NOMO-1 treated with DMSO at 0.1 percent for 48 hours (cell line): ENCODE measurements around the gene RILPL2.
"Not testable (repeated sequence)": the region's sequence is repeated elsewhere in the genome, so short reads cannot be mapped to it uniquely, and the experiment has no call there.

Experiments
- DNase-seq: peaks from one replicate; lab custom pipeline; 2025; ENCODE audit not compliant: unreplicated experiment; lab: John Stamatoyannopoulos, UW

RILPL2 gene

DNA sequence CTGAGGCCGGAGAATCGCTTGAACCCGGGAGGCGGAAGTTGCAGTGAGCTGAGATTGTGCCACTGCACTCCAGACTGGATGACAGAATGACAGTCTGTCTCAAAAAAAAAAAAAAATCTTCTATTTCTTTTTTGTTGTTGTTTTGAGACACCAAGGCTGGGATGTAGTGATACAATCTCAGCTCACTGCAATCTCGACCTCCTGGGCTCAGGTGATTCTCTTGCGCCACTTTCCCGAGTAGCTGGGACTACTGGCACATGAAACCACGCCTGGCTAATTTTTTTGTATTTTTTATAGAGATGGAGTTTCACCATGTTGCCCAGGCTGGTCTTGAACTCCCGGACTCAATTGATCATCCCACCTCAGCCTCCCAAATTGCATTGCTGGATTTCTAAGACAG lies 14.2 kb upstream of the RILPL2 start:
- DNase-seq, result no peak

DNA sequence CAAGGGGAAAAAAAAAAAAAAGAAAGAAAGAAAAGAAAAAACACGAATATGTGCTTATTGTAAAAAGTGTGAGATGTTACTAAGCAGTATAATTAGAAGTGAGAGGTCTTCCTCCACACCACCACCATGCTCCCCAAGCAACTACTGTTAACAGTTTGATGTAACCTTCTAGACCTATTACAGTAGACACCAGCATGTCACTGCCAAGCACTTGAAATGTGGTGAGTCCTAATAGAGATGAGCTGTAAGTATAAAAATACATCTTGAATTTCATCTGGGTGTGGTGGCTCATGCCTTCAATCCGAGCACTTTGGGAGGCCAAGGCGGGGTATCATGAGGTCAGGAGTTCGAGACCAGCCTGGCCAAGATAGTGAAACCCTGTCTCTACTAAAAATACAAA lies 13.4 kb upstream of the RILPL2 start:
- no peak for DNase-seq

DNA sequence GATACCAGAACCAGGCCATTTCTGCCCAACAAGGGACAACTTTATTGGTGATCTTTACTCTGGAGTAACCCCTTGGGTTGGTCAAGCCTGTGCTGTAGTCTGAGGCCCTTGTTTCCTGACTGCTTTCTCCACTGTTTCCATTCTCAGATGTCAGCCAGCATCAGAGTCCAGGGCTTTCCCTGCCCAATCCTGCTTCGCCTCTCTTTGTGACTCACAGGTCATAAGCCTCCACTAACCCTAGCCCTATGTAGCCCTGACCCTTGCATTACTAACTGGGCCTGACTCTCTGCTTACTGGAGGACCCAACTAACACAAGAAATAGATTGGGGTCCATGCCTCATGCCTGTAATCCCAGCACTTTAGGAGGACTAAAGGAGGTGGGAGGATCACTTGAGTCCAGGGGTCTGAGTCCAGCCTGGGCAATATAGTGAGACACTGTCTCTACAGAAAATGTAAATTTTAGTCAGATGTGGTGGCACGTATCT lies 12.8 kb upstream of the RILPL2 start:
- DNase-seq, result no peak

DNA sequence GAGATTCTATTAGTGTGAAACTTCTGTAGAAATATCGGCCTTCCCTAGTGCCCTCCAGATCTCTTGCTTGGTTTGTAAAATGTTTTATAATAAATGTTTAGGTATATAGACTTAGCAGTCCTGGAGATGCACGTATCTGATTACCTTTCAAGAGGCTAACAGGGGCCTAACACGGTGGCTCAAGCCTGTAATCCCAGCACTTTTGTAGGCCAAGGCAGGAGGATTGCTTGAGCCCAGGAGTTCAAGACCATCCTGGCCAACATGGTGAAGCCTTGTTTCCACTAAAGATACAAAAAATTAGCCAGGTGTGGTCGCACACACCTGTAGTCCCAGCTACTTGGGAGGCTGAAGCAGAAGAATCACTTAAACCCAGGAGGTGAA lies 9.8 kb upstream of the RILPL2 start:
- no peak for DNase-seq

DNA sequence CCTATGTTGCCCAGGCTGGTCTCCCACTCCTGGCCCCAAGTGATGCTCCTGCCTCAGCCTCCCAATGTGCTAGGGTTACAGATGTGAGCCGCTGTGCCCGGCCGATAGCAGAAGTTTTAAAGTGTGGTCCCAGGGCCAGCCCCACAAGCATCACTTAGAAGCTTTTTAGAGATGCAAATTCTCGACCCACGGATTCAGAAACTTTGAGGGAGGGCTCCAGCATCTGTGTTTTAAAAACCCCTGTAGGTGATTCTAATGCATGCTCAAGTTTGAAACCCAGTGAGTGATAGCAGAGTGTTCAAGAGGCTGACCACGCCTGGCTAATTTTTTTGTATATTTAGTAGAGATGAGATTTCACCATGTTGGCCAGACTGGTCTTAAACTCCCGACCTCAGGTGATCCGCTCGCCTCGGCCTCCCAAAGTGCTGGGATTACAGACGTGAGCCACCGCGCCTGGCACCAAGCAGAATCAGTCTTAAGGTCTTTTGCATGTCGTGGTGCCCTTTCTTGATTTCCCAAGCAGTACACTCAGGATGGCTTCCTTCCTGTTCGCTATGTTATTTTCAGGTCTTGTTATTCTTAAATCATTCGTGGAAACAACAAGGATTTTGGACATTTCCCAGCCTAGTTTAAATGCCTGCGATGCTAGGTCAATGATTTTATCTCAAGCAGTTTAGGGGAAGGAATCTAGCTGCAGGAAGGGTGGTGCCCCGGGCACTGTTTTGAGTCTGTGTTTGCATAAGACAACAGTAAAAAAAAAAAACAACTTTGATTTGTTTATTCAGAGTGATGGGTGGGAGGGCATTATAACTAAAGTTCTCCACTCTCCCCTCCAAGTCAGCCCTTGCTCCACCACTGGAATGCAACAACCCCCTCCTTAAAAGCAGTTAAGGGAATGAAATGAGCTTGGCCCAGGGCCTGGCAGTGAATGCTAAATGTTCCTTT lies 9.2 kb upstream of the RILPL2 start:
- no peak for DNase-seq

DNA sequence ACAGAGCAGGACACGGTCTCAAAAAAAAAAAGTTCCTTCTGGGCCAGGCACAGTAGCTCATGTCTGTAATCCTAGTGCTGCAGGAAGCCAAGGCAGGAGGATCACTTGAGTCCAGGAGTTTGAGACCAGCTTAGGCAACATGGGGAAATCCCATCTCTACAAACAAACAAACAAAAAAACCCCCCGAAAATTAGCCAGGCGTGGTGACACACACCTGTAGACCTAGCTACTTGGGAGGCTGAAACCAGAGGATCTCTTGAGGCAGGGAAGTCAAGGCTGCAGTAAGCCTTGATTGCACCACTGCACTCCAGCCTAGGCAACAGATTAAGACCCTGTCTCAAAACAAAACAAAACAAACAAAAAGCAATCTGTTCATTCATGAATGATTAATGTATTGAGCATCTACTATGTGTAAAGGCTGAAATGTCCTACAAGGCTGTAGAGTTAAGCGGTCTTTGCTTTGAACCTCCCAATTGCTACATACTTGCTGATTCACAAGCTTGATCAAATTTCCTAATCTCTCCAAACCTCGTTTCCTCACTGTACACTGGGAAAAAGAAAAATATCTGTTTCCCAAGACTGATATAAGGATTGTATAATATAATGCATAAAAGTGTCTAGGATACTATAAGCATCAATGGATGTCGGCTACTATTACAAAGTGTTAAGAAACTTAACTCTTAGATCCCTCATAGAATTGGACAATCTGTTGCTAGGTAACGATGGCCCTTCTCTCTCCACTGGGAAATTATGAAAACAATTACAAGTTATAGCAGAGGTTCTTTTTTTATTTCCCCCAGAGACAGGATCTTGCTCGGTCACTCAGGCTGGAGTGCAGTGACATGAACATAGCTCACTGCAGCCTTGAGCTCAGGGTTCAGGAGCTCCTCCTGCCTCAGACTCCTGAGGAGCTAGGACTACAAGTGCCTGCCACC lies 7.9 kb upstream of the RILPL2 start:
- DNase-seq, result peak; percentile 35

DNA sequence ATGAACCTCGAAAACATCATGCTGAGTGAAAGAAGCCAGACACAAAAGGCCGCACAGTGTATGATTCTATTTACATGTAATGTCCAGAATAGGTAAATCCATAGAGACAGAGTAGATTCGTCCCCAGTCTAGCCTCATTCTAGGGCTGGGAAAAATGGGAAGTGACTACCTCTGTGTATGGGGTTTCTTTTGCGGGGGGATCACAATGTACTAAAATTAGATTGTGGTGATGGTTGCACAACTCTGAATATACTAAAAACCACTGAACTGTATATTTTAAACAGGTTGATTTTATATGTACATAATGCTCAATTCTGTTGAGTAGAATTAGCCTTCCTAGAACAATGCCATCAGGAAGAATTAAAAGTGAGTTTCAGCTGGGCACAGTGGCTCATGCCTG lies 6.3 kb upstream of the RILPL2 start:
- DNase-seq, result peak; percentile 73

DNA sequence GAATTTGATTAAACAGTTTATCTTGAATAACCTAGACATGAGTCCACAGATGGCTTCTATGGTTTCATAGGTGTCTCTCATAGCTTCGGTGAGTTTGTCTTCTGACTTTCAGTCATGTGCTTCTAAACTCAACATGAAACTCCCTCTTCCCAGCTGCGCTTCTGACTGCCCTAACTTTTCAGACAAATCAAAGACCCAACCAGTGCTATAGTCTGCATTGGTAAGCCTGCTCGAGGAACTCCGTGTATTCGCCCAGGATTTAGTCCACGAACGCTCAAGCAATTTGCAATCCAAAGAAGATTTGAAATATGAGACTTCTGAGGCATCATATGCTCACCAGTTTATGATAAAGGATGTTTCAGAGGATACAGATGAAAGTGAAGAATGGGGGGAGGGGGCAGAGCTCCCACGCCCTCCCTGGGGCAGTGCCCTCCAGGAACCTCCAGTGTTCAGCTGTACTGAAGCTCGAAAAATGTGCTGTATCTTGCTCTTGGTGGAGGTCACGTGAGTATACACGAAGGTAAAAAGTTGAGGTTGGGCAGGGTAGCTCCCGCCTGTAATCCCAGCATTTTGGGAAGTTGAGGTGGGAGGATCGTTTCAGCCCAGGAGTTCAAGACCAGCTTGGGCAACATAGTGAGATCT lies 5.2 kb upstream of the RILPL2 start:
- DNase-seq, result no peak

DNA sequence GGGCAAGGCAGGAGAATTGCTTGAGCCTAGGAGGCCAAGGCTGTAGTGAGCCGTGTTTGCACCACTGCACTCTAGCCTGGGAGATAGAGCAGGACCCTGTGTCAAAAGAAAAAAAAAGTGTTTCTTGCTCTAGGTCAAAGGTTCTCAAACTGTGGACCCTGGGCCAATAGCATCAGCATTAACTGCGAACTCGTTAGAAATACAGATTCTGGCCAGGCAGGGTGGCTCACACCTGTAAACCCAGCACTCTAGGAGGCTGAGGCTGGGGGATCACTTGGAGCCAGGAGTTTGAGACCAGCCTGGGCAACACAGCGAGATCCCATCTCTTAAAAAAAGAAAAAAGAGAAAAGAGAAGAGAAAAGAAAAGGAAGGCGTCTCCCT lies 858 bp downstream of the RILPL2 start:
- DNase-seq, result no peak

DNA sequence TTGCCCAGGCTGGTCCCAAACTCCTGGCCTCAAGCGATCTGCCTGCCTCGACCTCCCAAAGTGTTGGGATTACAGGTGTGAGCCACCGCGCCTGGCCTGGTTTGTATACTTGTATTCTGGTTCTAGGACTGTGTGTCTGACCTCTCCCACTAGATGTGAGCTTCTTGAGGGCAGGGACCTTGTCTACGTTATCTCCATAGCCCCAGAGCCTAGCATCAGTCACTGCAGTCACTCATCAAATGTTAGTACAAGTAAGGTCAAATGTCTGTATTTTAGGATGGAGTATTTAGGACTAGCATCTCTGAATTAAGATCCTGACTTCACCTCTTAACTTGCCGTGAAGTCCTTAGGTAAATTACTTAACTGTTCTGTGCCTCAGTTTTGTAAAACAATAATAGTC lies 2.9 kb downstream of the RILPL2 start:
- DNase-seq, result no peak

DNA sequence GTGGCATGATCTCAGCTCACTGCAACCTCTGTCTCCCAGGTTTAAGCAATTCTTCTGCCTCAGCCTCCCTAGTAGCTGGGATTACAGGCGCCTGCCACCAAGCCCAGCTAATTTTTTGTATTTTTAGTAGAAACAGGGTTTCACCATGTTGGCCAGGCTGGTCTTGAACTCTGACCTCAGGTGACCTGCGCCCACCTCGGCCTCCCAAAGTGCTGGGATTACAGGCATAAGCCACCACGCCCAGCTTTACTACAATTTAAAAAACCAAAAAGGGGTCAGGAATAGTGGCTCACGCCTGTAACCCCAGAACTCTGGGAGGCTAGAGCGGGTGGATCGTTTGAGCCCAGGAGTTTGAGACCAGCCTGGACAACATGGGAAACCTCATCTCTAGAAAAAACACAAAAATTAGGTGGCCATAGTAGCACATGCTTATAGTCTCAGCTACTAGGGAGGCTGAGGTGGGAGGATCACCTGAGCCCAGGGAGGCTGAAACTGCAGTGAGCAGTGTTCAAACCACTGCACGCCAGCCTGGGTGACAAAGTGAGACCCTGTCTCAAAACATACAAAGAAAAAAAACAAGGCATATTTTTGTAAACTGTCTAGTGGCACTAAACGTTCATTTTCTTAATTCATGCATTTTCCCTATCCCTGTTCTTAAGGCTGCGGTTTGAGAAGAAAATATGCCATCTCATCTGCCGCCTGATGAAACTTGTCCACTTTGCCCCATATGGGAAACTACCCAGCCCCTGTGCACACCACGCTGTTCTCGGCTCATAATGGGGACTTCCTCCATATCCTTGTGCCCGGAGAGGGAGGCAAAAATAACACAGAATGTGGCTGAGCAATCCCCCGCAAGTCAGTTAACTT lies 4.3 kb downstream of the RILPL2 start:
- DNase-seq, result peak; percentile 74

DNA sequence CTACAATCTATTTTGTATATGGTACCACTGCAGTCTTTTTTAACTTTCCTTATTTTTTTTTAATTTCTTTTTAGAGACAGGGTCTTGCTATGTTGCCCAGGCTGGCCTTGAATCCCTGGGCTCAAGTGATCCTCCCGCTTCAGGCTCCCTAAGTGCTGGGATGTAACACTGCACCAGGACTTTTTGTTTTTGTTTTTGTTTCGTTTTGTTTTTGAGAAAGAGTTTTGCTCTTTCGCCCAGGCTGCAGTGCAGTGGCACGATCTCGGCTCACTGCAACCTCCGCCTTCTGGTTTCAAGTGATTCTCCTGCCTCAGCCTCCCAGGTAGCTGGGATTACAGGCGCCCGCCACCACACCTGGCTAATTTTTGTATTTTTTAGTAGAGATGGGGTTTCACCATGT lies 7.4 kb downstream of the RILPL2 start:
- DNase-seq, result not testable (repeated sequence)

DNA sequence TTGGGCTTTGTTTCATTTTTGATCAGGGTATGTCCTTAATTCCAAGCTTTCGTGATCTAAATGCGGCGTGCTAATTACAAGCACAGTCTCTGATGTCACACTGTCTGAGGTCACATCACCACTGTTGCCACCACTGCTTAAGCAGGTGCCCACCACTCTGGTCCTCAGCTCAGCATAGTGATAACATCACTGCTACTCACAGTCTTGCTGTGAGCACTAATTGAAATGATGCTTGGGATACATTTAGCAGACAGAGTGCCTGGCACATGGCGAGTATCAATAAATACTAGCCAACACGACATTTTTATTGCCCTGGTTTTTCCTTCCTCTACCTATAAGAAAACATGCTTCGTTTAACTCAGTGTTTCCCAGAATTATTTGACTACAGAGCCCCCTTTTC lies 7.9 kb downstream of the RILPL2 start:
- DNase-seq, result no peak

DNA sequence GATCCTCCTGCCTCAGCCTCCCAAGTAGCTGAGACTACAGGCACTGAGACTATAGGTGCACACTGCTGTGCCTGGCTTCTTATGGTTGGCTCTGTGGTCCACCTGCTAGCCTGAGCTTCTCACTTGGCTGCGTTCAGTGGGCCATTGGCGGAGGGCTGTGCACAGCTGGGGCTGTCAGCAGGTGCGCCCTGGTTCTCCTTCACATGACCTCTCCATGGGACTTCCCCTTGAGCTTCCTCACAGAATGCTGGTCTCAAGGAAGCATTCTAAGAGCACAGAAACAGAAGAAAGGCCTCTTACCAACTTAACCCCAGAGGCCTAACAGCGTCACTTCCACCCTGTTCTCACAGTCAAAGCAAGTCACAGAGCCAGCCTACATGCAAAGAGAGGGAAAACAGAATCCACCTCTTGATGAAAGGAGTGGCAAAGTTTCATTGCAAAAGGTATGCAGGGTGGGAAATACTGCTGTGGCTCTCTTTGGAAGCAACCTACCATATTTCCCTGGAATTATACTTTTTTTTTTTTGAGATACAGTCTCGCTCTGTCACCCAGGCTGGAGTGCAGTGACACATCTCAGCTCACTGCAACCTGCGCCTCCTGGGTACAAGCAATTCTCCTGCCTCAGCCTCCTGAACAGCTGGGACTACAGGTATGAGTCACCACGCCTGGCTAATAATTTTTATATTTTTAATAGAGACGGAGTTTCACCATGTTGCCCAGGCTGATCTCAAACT lies 9.3 kb downstream of the RILPL2 start:
- no peak for DNase-seq

DNA sequence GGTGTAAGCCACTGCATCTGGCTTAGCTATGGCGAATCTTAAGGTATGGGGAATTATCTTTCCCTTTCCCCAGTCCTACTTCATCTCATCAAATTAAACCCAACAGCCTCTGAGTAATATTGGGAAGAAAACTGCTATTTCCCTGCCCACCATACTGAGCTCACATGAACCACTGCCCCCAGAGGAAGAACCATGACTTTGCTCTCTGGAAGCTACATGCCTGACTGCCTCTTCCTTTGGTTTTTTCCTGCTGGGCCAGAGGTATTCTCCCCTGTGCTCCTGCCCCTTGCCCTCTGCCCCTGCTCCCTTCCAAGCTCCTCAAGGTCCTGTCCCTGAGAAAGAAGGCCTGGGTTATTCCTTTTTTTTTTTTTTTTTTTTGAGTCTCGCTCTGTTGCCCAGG lies 15.2 kb downstream of the RILPL2 start:
- no peak for DNase-seq

DNA sequence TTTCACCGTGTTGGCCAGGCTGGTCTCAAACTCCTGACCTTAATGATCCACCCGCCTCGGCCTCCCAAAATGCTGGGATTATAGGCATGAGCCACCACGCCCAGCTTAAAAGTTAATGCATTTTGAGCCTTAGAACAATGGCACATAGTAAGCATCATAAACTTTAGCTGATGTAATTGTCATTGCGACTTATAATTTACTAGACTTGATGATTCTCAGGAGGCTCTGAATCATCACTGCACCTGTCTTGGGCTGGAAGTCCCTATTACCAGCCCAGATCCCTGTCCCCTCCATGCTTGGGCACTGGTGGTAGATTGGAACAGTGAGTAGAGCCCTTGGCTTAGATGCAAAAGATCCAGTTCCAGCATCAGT lies 26.5 kb downstream of the RILPL2 start:
- DNase-seq, result no peak

DNA sequence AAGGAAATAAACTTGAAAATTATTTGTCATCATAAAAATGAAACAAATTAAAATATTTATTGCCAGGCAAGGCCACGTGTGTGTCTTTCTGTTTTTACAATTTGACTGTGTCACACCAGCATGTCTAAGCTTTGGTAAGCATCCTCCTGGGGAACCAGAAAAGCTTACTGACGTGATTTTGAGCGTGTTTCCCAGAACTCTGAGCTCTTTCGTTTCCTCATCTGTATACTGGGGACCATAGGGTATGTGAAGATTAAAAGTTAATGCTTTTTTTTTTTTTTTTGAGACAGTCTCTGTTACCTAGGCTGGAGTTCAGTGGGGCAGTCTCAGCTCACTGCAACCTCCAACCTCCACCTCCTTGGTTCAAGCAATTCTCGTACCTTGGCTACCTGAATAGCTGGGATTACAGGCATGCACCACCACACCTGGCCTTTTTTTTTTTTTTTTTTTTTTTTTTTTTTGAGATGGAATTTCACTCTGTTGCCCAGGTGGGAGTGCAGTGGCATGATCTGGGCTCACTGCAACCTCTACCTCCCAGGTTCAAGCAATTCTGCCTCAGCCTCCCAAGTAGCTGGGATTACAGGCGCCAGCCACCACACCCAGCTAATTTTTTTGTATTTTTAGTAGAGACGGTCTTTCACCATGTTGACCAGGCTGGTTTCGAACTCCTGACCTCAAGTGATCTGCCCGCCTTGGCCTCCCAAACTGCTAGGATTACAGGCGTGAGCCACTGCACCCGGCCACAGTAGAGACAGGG lies 27.0 kb downstream of the RILPL2 start:
- DNase-seq, result not testable (repeated sequence)

DNA sequence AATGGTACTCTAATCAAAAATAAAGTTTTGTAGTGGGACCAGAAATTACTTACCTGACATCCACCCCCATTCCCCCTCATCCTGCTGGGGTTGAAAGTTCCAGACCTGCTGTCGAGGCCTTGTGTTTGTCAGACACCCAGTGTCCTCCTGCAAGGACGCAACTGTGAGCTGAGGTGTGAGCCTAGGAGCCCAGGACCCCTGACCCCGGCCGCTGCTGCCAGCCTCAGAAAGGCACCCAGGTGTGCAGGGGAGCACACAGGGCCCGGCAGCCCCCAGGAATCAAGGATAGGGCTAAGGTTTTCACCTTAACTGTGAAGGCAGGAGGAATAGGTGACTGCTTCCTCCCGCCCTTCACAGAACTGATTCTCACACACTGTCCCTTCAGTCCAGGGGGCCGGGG lies 27.9 kb downstream of the RILPL2 start:
- not testable (repeated sequence) for DNase-seq

DNA sequence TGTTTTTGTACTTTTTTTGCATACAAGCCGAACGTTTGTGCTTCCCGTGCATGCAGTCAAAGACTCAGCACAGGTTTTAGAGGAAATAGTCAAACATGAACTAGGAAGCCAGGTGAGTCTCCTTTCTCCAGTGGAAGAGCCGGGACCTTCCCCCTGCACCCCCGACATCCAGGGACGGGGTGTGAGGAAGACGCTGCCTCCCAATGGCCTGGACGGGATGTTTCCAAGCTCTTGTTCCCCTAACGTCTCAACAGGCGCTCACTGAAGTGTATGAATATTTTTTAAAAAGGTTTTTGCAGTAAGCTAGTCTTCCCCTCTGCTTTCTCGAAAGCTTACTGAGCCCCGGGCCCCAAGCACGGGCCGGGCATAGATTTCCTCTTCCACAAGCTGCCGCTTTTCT lies 28.6 kb downstream of the RILPL2 start:
- not testable (repeated sequence) for DNase-seq
